Esophagus squamous epithelium (tissue), 5 donors: ENCODE measurements around the gene TPD52L2. TPM values are rescaled to one million over a fixed set of nuclear protein-coding genes. Genes with fewer than 3 reads are reported as not detected.

Source experiments
- DNase-seq: peaks from one replicate; lab custom pipeline; 2025; lab: John Stamatoyannopoulos, UW
- H3K27ac ChIP-seq, 4 donors: fragments of 200-600 bp; sonication (generic); one replicate each; pipeline ENCODE4 v1.5.1; 2016 to 2019; ENCODE audit warnings: mild to moderate bottlenecking in 1 of 4
- H3K27me3 ChIP-seq, 4 donors: fragments of 200-600 bp; sonication (generic); 1 replicate in 3 of 4; 2 replicates in 1 of 4; pipeline versions ENCODE4 v1.5.1 to v1.6.0; 2017 to 2021; ENCODE audit warnings: antibody characterized with exemption in 1 of 4
- H3K36me3 ChIP-seq, 3 donors: fragments of 200-600 bp; sonication (generic); one replicate each; pipeline ENCODE4 v1.5.1; 2016 to 2019
- H3K4me1 ChIP-seq, 3 donors: fragments of 200-600 bp; sonication (generic); one replicate each; pipeline ENCODE4 v1.5.1; 2017 to 2019
- H3K4me3 ChIP-seq, 4 donors: fragments of 200-600 bp; sonication (generic); 1 replicate in 3 of 4; 2 replicates in 1 of 4; pipeline ENCODE4 v1.5.1; 2016 to 2019; ENCODE audit warnings: mild to moderate bottlenecking in 2 of 4, moderate library complexity in 1 of 4
- H3K9me3 ChIP-seq, 3 donors: fragments of 200-600 bp; sonication (generic); one replicate each; pipeline ENCODE4 v1.5.1; 2016 to 2019
- CTCF ChIP-seq, 6 experiments: fragments of 450-650 bp in 4 of 6; fragments of 200-600 bp in 2 of 6; sonication (generic) in 2 of 6; IDR thresholded peaks; one replicate each; pipeline ENCODE4 v1.5.1; 2016 to 2019; ENCODE audit warnings: antibody characterized with exemption in 6 of 6, mild to moderate bottlenecking in 4 of 6, moderate library complexity in 4 of 6
- POLR2A ChIP-seq, 4 donors: fragments of 450-650 bp; IDR thresholded peaks; one replicate each; pipeline ENCODE4 v1.6.1; 2017; ENCODE audit warnings: antibody characterized with exemption in 4 of 4, mild to moderate bottlenecking in 4 of 4, moderate library complexity in 3 of 4
- WGBS, 2 donors: methylation state at CpG; one replicate each; pipeline ENCODE4 v1.1.5; 2018; 5-methylcytosine and 5-hydroxymethylcytosine counted together
- intact Hi-C: fragments of 100-400 bp; cut with DNase I; formaldehyde crosslinking; loops from one replicate; pipeline ENCODE4 v1.15.0; 2022
- total RNA-seq, 4 donors: library from RNA; depleted of rRNA; stranded (reverse); fragments of >200 nt; gene quantifications; one replicate each; pipeline ENCODE4 v1.1.0, GENCODE V29; 2016
- donor health status: DM: yes; HTN: yes; CAD: no.

TPD52L2 gene
- total RNA-seq, 4 donors from 2014 or later, result 97.1 to 124 (median 116) TPM

GRCh38 chr20:63894358-63895201, 29.5 kb downstream of the TPD52L2 start, which contains the start of gene DNAJC5:
TSS of gene DNAJC5 (plus strand) at chr20:63895126. CDS start at chr20:63928346, 33,220 bp downstream.
- Histone ChIP-seq H3K36me3 (peaks cover 6 to 51% (median 12%) of the 10 kb centered on the region in 3 donors), H3K27me3 (no peaks in the 10 kb centered on the region), H3K27ac (peak within 1 kb of the TSS; percentile 91 to 99 (median 96)), H3K9me3 (no peaks in the 10 kb centered on the region), H3K4me1 (peaks cover 34 to 72% (median 34%) of the 10 kb centered on the region in 3 donors), H3K4me3 (peak within 1 kb of the TSS; percentile 59 to 88 (median 68))
- DNase-seq, result peak; percentile 63
- WGBS, 2 donors, result 10 to 11% methylated on average over 10 to 22 of the region's 82 CpGs
- intact Hi-C loops, result no loop called here
- peak in 3 of 4 donors; percentile 42 to 76 (median 64) for TF ChIP-seq POLR2A (IDR thresholded peaks at IDR 0.05)
- TF ChIP-seq CTCF (IDR thresholded peaks at IDR 0.05), result no peak

- intact Hi-C loops, result no loop called here
- no peak for TF ChIP-seq CTCF (IDR thresholded peaks at IDR 0.05)
- no peak for TF ChIP-seq POLR2A (IDR thresholded peaks at IDR 0.05)
- Histone ChIP-seq H3K36me3 (peaks cover 6 to 43% (median 12%) of the 10 kb centered on the region in 3 donors), H3K27me3 (no peaks in the 10 kb centered on the region), H3K4me3 (peak overlapping the region; percentile 59 to 88 (median 68)), H3K9me3 (no peaks in the 10 kb centered on the region), H3K4me1 (peaks cover 28 to 72% (median 34%) of the 10 kb centered on the region in 3 donors), H3K27ac (peak overlapping the region; percentile 91 to 99 (median 96))
- 0% methylated on average over 7 to 10 of the region's 87 CpGs for WGBS, 2 donors
- DNase-seq, result no peak
Measured at GRCh38 chr20:63895202-63895951, 30.3 kb downstream of the TPD52L2 start.

- intact Hi-C loops, result no loop called here
- Histone ChIP-seq H3K9me3 (no peaks in the 10 kb centered on the region), H3K4me3 (peak overlapping the region; percentile 59 to 88 (median 68)), H3K27me3 (no peaks in the 10 kb centered on the region), H3K4me1 (peaks cover 22 to 72% (median 29%) of the 10 kb centered on the region in 3 donors), H3K27ac (peak overlapping the region; percentile 91 to 99 (median 96)), H3K36me3 (peaks cover 6 to 38% (median 8%) of the 10 kb centered on the region in 3 donors)
- 0 to 1% methylated on average over 5 of the region's 5 CpGs for WGBS, 2 donors
- TF ChIP-seq CTCF (IDR thresholded peaks at IDR 0.05) (no peak), POLR2A (IDR thresholded peaks at IDR 0.05) (no peak)
- no peak for DNase-seq
Measured at GRCh38 chr20:63895952-63896263, 30.8 kb downstream of the TPD52L2 start.

GRCh38 chr20:63896264-63897105, 31.4 kb downstream of the TPD52L2 start:
- Histone ChIP-seq H3K4me1 (peaks cover 20 to 72% (median 29%) of the 10 kb centered on the region in 3 donors), H3K36me3 (peaks cover 2 to 36% (median 6%) of the 10 kb centered on the region in 3 donors), H3K27ac (peak overlapping the region; percentile 91 to 99 (median 96)), H3K4me3 (peak overlapping the region; percentile 59 to 88 (median 68)), H3K9me3 (no peaks in the 10 kb centered on the region), H3K27me3 (no peaks in the 10 kb centered on the region)
- TF ChIP-seq POLR2A (IDR thresholded peaks at IDR 0.05) (no peak), CTCF (IDR thresholded peaks at IDR 0.05) (no peak)
- 8 to 12% methylated on average over 17 to 18 of the region's 18 CpGs for WGBS, 2 donors
- intact Hi-C loops, result no loop called here
- no peak for DNase-seq
